Fibroblast of the aortic adventitia (primary cell): ENCODE measurements around the gene LZTS3. TPM values are rescaled to one million over a fixed set of nuclear protein-coding genes. Genes with fewer than 3 reads are reported as not detected.
"Not testable (repeated sequence)": the region's sequence is repeated elsewhere in the genome, so short reads cannot be mapped to it uniquely, and the experiment has no call there.

Experiments
- DNase-seq: peaks from one replicate; pipeline ENCODE4 v3.0.0-alpha.2; 2010; ENCODE audit warnings: low read depth
- H3K4me3 ChIP-seq: 2 replicates; pipeline ENCODE4 v1.5.1; 2011; ENCODE audit warnings: low read depth, mild to moderate bottlenecking, control low read depth, low read length, moderate library complexity
- CTCF ChIP-seq: IDR thresholded peaks from 2 replicates; pipeline ENCODE4 v1.5.1; 2011; ENCODE audit warnings: mild to moderate bottlenecking, low read length, control low read depth, inconsistent platforms; ENCODE audit not compliant: insufficient read depth
- total RNA-seq: library from RNA; depleted of rRNA; stranded (reverse); fragments of >200 nt; gene quantifications from 2 replicates; pipeline ENCODE4 v1.2.3, GENCODE V29; 2012; ENCODE audit warnings: low replicate concordance

Gene LZTS3
- total RNA-seq, 1 donor: 3.6 TPM

GRCh38 chr20:3190681-3191111 is 17.3 kb upstream of the LZTS3 start:
- TF ChIP-seq CTCF: no peak
- no peak for DNase-seq

DNA sequence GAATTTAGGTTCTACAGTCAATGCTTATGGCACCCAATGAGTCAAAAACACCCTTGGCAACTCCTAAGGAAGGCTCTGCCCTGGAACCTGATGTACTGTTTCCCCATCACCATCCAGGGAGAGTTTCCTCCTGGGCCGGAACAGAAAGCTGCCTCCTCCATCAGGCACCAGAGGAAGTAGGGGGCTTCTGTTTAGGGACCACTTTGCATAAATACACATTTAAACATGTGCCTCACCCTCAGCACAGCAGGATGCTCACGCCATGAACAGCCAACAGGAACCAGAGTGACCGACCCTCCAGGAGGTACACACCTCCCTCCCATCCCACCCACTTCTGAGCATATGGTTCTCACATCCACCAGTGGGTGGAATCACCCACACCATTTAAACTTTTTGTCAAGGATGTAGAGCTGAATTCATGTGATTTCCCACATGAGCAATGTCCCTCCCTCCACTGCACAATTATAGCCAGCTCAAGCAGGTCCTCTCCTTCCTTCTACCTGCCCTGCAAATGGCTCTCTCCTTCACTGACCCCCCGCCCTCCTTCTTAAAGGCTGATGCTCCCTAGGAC is 16.3 kb upstream of the LZTS3 start:
- no peak for TF ChIP-seq CTCF
- H3K4me3 ChIP-seq: no peak overlapping the region
- DNase-seq: no peak

More at GRCh38 chr20:3190681-3191111, 17.3 kb upstream of the LZTS3 start:
- H3K4me3 ChIP-seq: no peak overlapping the region

- TF ChIP-seq CTCF: no peak
- no peak for DNase-seq
- no peak overlapping the region for H3K4me3 ChIP-seq
Observed at GRCh38 chr20:3188823-3189413, 15.6 kb upstream of the LZTS3 start.

- H3K4me3 ChIP-seq, DNase-seq: not testable (repeated sequence)
Observed at GRCh38 chr20:3187861-3188260, 14.5 kb upstream of the LZTS3 start.

DNA sequence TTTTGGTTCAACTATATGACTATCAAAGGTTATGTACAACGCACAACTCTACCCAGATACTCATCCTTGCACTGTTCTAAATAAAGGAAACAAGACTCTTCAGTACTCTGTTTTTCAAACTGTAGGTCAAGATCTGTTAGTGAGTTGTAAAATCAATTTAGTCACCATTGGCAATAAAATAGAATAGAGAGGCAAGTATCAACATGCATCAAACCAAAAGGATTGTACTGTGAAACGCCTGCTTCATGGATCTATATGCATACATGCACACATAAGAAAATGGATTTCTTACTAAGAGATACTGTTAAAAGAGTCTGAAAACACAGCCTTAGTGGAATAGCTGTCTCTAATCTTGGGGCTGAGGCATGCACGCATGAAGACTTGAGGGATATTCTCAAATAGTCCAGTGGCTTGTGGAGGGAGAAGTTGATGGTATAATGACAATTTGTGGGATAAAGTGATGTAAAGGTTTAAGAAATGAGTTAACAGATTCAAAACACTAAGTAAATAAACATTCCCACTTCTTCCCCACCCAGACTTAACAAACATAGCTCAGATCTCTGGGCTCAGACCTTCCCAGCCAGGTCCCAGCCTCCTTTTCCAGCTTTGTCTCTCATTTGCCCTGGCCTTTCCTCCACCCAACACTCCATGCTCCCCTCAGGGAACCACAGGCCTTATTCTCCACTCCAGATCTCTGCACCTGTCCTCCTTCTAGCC is 10.7 kb upstream of the LZTS3 start:
- TF ChIP-seq CTCF: no peak
- DNase-seq: no peak
- no peak overlapping the region for H3K4me3 ChIP-seq

DNA sequence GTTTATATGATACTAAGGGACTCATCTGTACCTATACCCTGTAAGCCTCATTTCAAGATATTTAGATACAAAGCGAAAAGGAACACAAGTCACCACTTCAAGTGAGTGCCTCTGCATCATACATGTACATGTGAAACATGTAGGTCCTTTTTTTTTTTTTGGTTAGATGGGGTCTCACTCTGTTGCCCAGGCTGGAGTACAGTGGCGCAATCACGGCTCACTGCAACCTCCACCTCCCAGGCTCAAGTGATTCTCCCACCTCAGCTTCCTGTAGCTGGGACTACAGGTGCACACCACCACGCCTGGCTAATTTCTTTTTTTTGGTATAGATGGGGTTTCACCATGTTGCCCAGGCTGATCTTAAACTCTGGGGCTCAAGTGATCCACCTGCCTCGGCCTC is 9.1 kb upstream of the LZTS3 start:
- not testable (repeated sequence) for H3K4me3 ChIP-seq, DNase-seq

DNA sequence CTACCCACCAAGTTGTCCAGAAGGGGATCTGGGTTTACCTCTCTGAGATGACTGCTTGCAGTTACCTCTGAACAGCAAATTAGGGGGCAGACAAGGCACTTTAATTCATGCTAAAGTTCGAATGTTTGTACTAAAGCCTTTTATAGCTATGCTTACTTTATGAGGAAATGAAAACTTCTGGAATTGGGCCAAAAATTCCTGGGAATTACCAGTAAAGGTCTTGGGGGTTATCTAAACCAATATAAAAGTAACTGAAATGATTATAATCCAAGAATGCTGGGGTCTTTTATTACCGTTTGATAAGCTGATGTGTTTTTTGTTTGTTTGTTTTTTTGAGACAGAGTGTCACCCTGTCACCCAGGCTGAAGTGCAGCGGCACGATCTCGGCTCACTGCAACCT is 7.9 kb upstream of the LZTS3 start:
- H3K4me3 ChIP-seq: no peak overlapping the region
- TF ChIP-seq CTCF: no peak
- DNase-seq: peak; percentile 6
